ENCODE data around the gene MCF2L. TPM values are rescaled to one million over a fixed set of nuclear protein-coding genes. Genes with fewer than 3 reads are reported as not detected.

MCF2L gene
- polyA plus RNA-seq, 2 of the 4 experiments (the other 2 are of a cell fraction), result 0.36 to 0.92 TPM

- Histone ChIP-seq H3K4me1 (no peaks in the 10 kb centered on the region), H3K9me3 (no peaks in the 10 kb centered on the region), H3K27ac (no peak overlapping the region), H3K4me2 (no peak overlapping the region), H3K4me3 (no peak overlapping the region)
- POLR2A ChIA-PET, result no interaction called here
- CTCF ChIA-PET, result interaction anchor here (1.9 kb wide), 1 partner anchor 81 kb away, joined by 5 read pairs; no protein-coding TSS in a partner anchor
- TF ChIP-seq SREBF2 (IDR thresholded peaks at IDR 0.05) (no peak), BCL3 (IDR thresholded peaks at IDR 0.05) (no peak), NPAS2 (CRISPR knock-in tag; IDR thresholded peaks at IDR 0.05; ENCODE audit: borderline replicate concordance) (no peak), KDM5A (IDR thresholded peaks at IDR 0.05) (no peak), CHD2 (IDR thresholded peaks at IDR 0.05; ENCODE audit: low read length, partially characterized antibody) (no peak), CBX8 (IDR thresholded peaks at IDR 0.05) (no peak), CTCF (IDR thresholded peaks at IDR 0.05) (no peak), ELK1 (IDR thresholded peaks at IDR 0.05; ENCODE audit: low read depth, low read length) (no peak), PBX3 (IDR thresholded peaks at IDR 0.05) (no peak), REST (IDR thresholded peaks at IDR 0.05) (no peak), ZFP36 (IDR thresholded peaks at IDR 0.05; ENCODE audit: borderline replicate concordance, partially characterized antibody) (no peak), HES2 (IDR thresholded peaks at IDR 0.05) (no peak), MAZ (IDR thresholded peaks at IDR 0.05; ENCODE audit: borderline replicate concordance, low read depth, low read length) (no peak), EHMT2 (IDR thresholded peaks at IDR 0.05; ENCODE audit: low read depth) (no peak), HOXB5 (CRISPR knock-in tag; IDR thresholded peaks at IDR 0.05) (no peak), ZSCAN20 (CRISPR knock-in tag; IDR thresholded peaks at IDR 0.05) (no peak), RAD21 (conservative IDR thresholded peaks at IDR 0.05 in 1 of 2, IDR thresholded peaks at IDR 0.05 in 1 of 2) (no peak), JUNB (IDR thresholded peaks at IDR 0.05) (no peak), HEYL (CRISPR knock-in tag; IDR thresholded peaks at IDR 0.05) (no peak), ATOH8 (CRISPR knock-in tag; IDR thresholded peaks at IDR 0.05; ENCODE audit: low read depth) (no peak)
- ATAC-seq (no peak), FAIRE-seq (no peak), DNase-seq (ENCODE audit: low read depth in 1 of 2, low spot score in 1 of 2) (no peak)
- 87% methylated on average over 3 of the region's 4 CpGs for WGBS (ENCODE audit: missing lambda C conversion rate)
These were observed 21.2 kb upstream of the MCF2L start for GRCh38 chr13:112947796-112948195.

All from A549 (cell line).